NCI-H82 (cell line): ENCODE data around the gene PDK4.
"Not testable (repeated sequence)": the region's sequence is repeated elsewhere in the genome, so short reads cannot be mapped to it uniquely, and the experiment has no call there.

Experiments used
- DNase-seq: peaks from one replicate; lab custom pipeline; 2025; lab: John Stamatoyannopoulos, UW

The PDK4 gene

DNA sequence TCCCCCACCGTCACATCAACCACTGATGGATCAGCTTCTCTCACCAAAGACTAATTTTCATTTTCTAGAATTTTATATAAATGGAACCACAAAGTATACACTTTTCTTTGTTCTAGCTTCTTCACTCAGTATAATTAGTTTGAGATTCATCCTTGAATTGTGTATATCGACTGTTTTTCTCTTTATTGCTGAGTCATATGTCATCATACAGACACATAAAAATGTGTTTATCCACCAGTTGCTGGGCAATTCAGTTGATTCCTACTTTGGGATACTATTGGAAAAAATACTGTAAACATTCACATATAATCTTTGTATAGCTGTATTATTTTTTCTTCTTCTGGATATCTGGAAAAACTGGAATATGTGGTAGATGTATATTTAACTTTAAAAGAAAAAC, 26.6 kb downstream of the PDK4 start:
- no peak for DNase-seq

- DNase-seq: no peak
These were observed 35.6 kb downstream of the PDK4 start for GRCh38 chr7:95560674-95561073.

GRCh38 chr7:95558864-95559263, 37.5 kb downstream of the PDK4 start:
- peak; percentile 10 for DNase-seq

- DNase-seq: no peak
These were observed 39.5 kb downstream of the PDK4 start for GRCh38 chr7:95556777-95557176.

- DNase-seq: no peak
These were observed 42.4 kb downstream of the PDK4 start for GRCh38 chr7:95553939-95554338.

DNA sequence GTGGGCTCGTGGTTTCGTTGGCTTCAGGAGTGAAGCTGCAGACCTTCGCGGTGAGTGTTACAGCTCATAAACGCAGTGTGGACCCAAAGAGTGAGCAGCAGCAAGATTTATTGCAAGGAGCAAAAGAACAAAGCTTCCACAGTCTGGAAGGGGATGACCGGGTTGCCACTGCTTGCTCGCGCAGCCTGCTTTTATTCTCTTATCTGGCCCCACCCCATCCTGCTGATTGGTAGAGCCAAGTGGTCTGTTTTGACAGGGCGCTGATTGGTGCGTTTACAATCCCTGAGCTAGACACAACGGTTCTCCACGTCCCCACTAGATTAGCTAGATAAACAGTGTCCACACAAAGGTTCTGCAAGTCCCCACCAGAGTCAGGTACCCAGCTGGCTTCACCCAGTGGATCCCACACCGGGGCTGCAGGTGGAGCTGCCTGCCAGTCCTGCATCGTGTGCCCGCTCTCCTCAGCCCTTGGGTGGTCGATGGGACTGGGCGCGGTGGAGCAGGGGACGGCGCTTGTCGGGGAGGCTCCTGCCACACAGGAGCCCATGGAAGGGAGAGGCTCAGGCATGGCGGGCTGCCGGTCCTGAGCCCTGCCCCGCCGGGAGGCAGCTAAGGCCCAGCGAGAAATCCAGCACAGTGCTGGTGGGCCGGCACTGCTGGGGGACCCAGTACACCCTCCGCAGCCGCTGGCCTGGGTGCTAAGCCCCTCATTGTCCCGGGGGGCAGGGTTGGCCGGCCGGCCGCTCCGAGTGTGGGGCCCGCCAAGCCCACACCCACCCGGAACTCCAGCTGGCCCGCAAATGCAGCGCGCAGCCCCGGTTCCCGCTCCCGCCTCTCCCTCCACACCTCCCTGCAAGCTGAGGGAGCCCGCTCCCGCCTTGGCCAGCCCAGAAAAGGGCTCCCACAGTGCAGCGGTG, 44.0 kb downstream of the PDK4 start:
- not testable (repeated sequence) for DNase-seq

DNA sequence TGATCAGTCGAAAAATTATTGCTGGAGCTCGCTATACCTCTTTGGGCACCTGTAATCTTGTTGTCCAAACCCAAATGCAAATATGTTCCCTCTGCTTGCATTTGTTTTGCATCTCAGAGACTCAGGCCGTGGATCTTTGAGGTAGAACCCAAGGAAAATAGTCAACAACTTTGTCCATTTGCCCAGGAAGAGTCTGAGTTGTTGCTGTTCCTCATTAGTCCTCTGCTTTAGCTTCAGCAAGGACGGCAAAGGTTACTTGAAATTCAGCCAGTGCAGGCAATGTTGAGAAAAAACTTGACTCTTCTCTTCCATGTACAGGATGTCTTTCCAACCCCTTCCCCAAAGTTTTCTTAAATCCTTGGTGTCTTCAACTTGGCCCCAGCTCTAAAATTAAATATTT, 45.8 kb downstream of the PDK4 start:
- DNase-seq: no peak

DNA sequence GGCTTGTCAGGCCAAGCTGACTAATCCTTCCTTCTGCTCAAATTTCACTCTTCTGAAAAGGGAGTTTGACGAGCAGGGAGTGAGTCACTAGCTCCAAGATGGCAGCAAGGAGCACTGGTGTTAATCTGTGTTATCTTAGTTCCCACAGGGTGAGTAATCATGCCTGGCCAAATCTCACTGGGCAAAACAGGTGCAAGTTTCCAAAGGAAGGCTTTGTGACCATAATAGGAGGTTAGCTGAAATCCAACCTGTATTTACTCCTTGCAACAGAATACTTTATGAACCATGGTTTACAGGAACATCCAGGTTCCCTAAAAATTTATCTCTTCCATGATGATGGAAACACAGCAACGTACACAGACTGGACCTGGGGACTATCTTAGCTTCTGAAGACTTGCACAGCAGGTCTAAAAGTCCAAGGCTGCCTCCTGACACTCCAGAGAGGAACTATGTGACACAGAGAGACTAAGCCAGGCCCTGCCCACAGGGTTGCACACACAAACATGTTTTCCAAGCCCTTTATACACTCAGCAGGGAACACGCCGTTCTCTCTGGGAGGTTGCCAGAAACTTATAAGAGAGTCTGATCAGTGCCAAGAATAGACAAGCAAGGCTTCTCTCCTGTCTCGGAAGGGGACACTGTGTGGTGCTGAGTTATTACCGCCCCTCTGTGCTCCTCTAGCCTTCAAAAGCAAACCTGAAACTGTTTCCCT, 46.3 kb downstream of the PDK4 start:
- DNase-seq: peak; percentile 37

DNA sequence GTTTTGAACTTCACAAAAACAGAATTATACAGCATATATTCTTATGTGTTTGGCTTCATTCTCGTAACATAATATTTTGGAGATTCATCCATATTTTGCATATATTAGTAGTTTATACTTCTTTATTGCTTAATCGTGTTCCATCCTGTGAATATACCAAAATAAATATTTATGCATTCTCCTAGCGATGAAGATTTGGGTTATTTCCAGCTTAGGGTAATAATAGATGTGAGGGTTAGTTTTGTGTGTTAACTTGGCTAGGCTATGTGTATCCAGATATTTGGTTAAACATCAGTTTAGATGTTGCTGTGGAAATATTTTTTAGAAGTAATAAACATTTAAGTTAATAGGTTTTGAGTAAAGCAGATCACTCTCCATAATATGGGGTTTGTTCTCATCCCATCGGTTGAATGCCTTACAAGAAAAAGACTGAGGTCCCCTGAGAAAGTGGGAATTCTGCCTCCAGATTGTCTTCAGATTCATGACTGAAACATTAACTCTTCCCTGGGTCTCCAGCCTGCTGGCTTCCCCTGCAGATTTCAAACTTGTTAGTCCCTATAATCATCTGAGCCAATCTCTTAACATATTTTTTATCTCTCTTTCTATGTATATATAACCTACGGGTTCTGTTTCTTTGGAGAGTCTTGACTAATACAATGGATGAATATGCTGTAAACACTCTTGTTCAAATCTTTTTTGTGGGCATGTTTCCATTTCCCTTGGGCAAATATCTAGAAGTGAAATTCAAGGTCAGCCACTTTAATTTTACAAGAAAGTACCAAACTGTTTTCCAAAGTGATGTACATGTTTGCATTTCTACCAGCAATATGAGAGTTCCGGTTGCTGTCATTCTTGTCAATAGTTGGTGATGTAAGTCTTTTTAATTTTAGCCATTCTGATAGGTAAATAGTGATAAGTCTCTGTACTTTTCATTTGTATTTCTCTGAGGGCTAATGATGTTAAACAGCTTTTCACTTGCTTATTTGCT, 48.7 kb downstream of the PDK4 start:
- no peak for DNase-seq

- DNase-seq: no peak
These were observed 49.7 kb downstream of the PDK4 start for GRCh38 chr7:95546647-95547046.

DNA sequence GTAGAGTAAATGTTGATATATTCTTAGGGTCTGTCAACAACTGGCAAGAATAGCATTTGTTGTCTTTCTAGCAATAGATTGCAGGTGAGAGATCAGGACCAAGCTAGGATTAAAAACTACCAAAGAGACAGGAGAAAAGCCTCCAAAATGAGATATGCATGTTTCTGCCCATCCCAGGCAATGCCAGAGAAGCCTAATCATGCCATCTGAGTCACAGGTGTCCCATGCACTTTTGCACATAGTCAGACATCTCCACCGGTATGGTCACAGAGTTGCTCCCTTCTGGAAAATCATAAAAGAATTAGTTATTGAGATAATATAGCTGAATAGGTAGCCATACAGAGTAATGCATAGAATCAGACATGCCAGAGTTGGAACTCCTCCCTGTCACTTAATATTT, 50.6 kb downstream of the PDK4 start:
- no peak for DNase-seq

GRCh38 chr7:95545007-95545615, 51.2 kb downstream of the PDK4 start:
- DNase-seq: peak; percentile 57

- DNase-seq: no peak
These were observed 52.1 kb downstream of the PDK4 start for GRCh38 chr7:95544171-95544570.

GRCh38 chr7:95543312-95543711, 53.0 kb downstream of the PDK4 start:
- no peak for DNase-seq

DNA sequence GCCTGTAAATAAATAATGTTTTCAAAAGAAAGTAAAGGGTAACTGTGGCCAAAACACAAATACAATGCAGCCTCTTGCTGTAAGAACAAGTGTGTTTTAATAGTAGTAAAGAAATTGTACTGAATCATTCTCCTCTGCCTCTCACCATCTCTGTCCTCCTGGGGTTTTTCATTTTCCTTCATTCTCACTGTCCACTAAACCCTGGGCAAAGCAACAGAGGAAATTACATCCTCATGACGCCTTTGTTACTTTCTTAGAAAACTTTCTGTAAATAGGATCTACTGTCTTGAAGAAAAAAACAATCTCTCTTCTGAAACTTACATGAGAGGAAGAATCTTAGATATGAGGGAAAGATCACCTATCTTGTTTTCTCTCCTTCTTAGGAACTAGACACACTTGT, 56.0 kb downstream of the PDK4 start:
- DNase-seq: no peak

GRCh38 chr7:95539426-95539825, 56.9 kb downstream of the PDK4 start:
- no peak for DNase-seq

DNA sequence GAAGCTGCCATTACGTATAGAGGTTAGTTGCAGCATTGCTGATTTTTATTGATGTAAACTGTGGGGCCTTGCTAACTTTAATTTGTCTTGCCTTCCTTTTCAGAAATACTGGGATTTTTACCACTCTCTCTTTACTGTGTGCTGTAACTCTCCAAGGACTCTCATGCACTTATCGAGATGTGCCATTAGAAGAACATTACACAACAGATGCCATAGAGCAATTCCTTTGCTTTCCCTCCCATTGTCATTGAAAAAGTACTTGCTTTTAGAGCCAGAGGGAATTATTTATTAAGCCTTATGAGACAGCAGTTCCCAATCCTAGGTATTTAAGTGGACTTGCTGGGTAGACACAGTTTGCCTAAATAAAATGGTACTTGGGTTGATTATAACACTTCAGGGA, 58.8 kb downstream of the PDK4 start:
- peak; percentile 52 for DNase-seq

DNA sequence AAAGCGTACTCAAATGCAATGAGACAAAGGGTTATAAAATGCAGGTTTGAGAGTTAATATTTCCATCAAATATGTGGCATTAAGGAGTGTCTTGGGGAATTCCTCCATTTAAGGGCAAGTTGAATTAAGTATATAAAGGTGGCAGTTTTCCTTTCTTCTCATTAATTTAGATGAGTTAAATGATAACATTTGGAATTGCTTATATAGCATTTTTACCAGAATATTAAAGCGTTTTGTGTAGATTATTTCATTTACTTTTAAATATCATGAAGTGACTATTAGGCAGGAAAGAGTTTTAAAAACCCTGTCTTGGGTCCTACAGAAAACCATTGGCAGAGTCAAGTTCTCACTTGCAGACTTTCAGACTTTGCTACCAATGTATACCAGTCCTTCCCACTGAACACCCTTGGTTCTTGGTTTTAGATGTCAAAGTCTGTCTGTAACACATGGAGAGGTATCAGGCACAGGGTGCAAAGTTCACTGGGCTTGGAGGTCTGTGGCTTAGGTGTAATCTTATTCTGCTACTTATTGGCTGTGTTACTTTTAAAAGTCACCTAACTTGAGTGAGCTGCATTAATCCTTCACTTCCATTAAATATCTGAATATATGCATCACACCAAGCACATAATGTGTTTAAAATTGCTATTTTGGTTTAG, 59.5 kb downstream of the PDK4 start:
- peak; percentile 83 for DNase-seq

GRCh38 chr7:95535662-95536061, 60.7 kb downstream of the PDK4 start:
- DNase-seq: no peak

GRCh38 chr7:95534796-95535195, 61.5 kb downstream of the PDK4 start:
- DNase-seq: peak; percentile 91
